ENCODE measurements around the gene KIF26B.

DNA sequence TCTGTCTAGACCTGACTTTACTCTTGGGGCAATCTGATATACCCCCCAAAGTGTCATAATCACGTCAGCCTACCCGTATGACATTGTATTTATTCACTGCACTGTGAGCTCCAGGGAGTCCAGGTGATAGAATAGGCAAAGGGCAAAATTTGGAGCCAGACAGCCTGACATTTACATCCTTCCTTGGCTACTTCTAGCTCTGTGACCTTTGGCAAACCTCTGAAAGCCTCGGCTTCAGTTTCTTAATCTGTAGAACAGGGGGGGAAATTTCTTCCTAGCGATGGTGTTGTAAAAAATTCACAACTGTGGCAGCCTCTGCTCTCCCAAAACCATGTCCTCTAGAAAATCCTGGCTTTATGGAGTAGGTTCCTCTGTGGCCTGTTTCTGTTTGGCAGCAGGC, 240.9 kb downstream of the KIF26B start:
- no peak for TF ChIP-seq POLR2A (IDR thresholded peaks at IDR 0.05)
- TF ChIP-seq, protein P1, sequence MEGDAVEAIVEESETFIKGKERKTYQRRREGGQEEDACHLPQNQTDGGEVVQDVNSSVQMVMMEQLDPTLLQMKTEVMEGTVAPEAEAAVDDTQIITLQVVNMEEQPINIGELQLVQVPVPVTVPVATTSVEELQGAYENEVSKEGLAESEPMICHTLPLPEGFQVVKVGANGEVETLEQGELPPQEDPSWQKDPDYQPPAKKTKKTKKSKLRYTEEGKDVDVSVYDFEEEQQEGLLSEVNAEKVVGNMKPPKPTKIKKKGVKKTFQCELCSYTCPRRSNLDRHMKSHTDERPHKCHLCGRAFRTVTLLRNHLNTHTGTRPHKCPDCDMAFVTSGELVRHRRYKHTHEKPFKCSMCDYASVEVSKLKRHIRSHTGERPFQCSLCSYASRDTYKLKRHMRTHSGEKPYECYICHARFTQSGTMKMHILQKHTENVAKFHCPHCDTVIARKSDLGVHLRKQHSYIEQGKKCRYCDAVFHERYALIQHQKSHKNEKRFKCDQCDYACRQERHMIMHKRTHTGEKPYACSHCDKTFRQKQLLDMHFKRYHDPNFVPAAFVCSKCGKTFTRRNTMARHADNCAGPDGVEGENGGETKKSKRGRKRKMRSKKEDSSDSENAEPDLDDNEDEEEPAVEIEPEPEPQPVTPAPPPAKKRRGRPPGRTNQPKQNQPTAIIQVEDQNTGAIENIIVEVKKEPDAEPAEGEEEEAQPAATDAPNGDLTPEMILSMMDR (IDR thresholded peaks at IDR 0.05): no peak

All from stomach (tissue), 4 donors.